ENCODE results near the gene TARP.

TARP gene

DNA sequence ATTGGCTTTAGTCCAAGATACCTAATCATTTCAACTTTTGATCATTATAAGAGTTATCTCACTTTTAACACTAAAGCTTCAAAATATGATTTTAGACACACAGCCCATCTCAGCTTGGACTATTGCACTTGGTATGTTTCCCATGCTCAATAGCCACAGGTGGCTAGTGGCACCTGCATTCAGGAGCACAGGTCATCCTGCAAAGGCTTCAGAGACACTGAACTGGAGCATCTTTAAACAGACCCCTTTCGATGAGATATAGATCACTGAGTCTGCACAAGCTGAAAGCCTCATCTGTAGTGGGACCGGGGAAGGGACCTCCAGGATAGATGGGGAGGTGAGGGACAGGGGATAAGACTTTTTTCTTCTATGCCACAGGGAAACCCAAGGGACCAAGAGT is 48.5 kb upstream of the TARP start:
- H3K79me2 ChIP-seq (ENCODE audit: low read depth): no peaks in the 10 kb centered on the region
- H2AFZ ChIP-seq (replicated peaks): no peak overlapping the region
- no peaks in the 10 kb centered on the region for H3K4me1 ChIP-seq
- no peak overlapping the region for H3K27ac Mint-ChIP-seq
- H4K20me1 ChIP-seq (ENCODE audit: low read depth): no peaks in the 10 kb centered on the region
- no peaks in the 10 kb centered on the region for H3K27me3 ChIP-seq
- peaks cover 3% of the 10 kb centered on the region for H3K27me3 Mint-ChIP-seq (ENCODE audit: insufficient read depth, low read depth)
- no peak for TF ChIP-seq EZH2phosphoT487 (IDR thresholded peaks at IDR 0.05)
- no peak for TF ChIP-seq EZH2 (IDR thresholded peaks at IDR 0.05)
- no peaks in the 10 kb centered on the region for H3K9me3 Mint-ChIP-seq
- H3K9ac ChIP-seq: no peak overlapping the region
- no peaks in the 10 kb centered on the region for H3K36me3 Mint-ChIP-seq
- H3K4me2 ChIP-seq: no peak overlapping the region
- H3K27ac ChIP-seq: no peak overlapping the region
- H3K4me3 Mint-ChIP-seq: no peak overlapping the region
- no peaks in the 10 kb centered on the region for H3F3A ChIP-seq (ENCODE audit: low read depth)
- no peaks in the 10 kb centered on the region for H3K36me3 ChIP-seq
- H3K4me1 Mint-ChIP-seq: peaks cover 6% of the 10 kb centered on the region
- DNase-seq (ENCODE audit: low spot score): no peak
- H3K9me3 ChIP-seq (ENCODE audit: low read depth): no peaks in the 10 kb centered on the region
- H3K4me3 ChIP-seq: no peak overlapping the region

GRCh38 chr7:38321515-38321944 is 48.1 kb upstream of the TARP start:
- Histone ChIP-seq H3F3A (ENCODE audit: low read depth) (no peaks in the 10 kb centered on the region), H3K79me2 (ENCODE audit: low read depth) (no peaks in the 10 kb centered on the region), H3K27me3 (no peaks in the 10 kb centered on the region), H3K9me3 (ENCODE audit: low read depth) (no peaks in the 10 kb centered on the region), H3K9ac (no peak overlapping the region), H3K4me3 (no peak overlapping the region), H3K36me3 (no peaks in the 10 kb centered on the region), H3K4me1 (no peaks in the 10 kb centered on the region), H4K20me1 (ENCODE audit: low read depth) (no peaks in the 10 kb centered on the region), H3K4me2 (no peak overlapping the region), H3K27ac (no peak overlapping the region), H2AFZ (replicated peaks) (no peak overlapping the region)
- H3K4me3 Mint-ChIP-seq: no peak overlapping the region
- peaks cover 3% of the 10 kb centered on the region for H3K27me3 Mint-ChIP-seq (ENCODE audit: insufficient read depth, low read depth)
- H3K27ac Mint-ChIP-seq: no peak overlapping the region
- H3K4me1 Mint-ChIP-seq: peaks cover 3% of the 10 kb centered on the region
- no peaks in the 10 kb centered on the region for H3K36me3 Mint-ChIP-seq
- no peaks in the 10 kb centered on the region for H3K9me3 Mint-ChIP-seq
- TF ChIP-seq, protein P1, sequence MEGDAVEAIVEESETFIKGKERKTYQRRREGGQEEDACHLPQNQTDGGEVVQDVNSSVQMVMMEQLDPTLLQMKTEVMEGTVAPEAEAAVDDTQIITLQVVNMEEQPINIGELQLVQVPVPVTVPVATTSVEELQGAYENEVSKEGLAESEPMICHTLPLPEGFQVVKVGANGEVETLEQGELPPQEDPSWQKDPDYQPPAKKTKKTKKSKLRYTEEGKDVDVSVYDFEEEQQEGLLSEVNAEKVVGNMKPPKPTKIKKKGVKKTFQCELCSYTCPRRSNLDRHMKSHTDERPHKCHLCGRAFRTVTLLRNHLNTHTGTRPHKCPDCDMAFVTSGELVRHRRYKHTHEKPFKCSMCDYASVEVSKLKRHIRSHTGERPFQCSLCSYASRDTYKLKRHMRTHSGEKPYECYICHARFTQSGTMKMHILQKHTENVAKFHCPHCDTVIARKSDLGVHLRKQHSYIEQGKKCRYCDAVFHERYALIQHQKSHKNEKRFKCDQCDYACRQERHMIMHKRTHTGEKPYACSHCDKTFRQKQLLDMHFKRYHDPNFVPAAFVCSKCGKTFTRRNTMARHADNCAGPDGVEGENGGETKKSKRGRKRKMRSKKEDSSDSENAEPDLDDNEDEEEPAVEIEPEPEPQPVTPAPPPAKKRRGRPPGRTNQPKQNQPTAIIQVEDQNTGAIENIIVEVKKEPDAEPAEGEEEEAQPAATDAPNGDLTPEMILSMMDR (IDR thresholded peaks at IDR 0.05): no peak
- TF ChIP-seq EZH2 (IDR thresholded peaks at IDR 0.05): no peak
- TF ChIP-seq EZH2phosphoT487 (IDR thresholded peaks at IDR 0.05): no peak
- no peak for DNase-seq (ENCODE audit: low spot score)

GRCh38 chr7:38321050-38321449 is 47.6 kb upstream of the TARP start:
- no peak for DNase-seq (ENCODE audit: low spot score)
- H3K27ac Mint-ChIP-seq: no peak overlapping the region
- H3K36me3 Mint-ChIP-seq: no peaks in the 10 kb centered on the region
- no peaks in the 10 kb centered on the region for H3K9me3 ChIP-seq (ENCODE audit: low read depth)
- H4K20me1 ChIP-seq (ENCODE audit: low read depth): no peaks in the 10 kb centered on the region
- H3K4me1 ChIP-seq: no peaks in the 10 kb centered on the region
- no peak overlapping the region for H3K4me3 Mint-ChIP-seq
- H3K27ac ChIP-seq: no peak overlapping the region
- H3K9ac ChIP-seq: no peak overlapping the region
- H3K27me3 Mint-ChIP-seq (ENCODE audit: insufficient read depth, low read depth): peaks cover 3% of the 10 kb centered on the region
- H3K4me2 ChIP-seq: no peak overlapping the region
- H3K36me3 ChIP-seq: no peaks in the 10 kb centered on the region
- H2AFZ ChIP-seq (replicated peaks): no peak overlapping the region
- no peak for TF ChIP-seq EZH2phosphoT487 (IDR thresholded peaks at IDR 0.05)
- TF ChIP-seq EZH2 (IDR thresholded peaks at IDR 0.05): no peak
- TF ChIP-seq, protein P1 (IDR thresholded peaks at IDR 0.05): no peak
- no peaks in the 10 kb centered on the region for H3K27me3 ChIP-seq
- no peaks in the 10 kb centered on the region for H3K9me3 Mint-ChIP-seq
- no peaks in the 10 kb centered on the region for H3K79me2 ChIP-seq (ENCODE audit: low read depth)
- H3K4me3 ChIP-seq: no peak overlapping the region
- peaks cover 3% of the 10 kb centered on the region for H3K4me1 Mint-ChIP-seq
- no peaks in the 10 kb centered on the region for H3F3A ChIP-seq (ENCODE audit: low read depth)

DNA sequence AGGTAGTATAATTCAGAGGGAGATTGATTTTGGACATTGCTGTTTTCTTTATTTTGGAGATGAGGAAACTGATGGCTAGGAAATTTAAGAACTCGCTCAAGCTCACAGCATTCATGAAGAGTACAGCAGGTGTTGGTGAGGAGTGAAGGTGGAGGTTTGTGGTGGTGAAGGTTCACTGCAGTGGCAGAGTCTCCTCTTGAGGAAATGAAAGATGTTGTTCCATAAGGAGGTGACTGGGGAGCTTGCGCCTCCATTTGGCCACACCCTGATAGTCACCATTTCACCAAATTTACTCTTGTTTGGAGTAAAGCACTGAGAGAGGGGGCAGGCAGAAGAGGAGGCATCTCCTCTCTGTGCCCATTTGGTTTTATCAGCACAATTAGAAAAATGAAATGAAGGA is 46.4 kb upstream of the TARP start:
- H3K4me3 ChIP-seq: no peak overlapping the region
- no peak overlapping the region for H3K27ac Mint-ChIP-seq
- peaks cover 3% of the 10 kb centered on the region for H3K27me3 Mint-ChIP-seq (ENCODE audit: insufficient read depth, low read depth)
- H3K4me1 ChIP-seq: no peaks in the 10 kb centered on the region
- no peak overlapping the region for H3K27ac ChIP-seq
- H3F3A ChIP-seq (ENCODE audit: low read depth): no peaks in the 10 kb centered on the region
- TF ChIP-seq EZH2 (IDR thresholded peaks at IDR 0.05) (no peak), EZH2phosphoT487 (IDR thresholded peaks at IDR 0.05) (no peak)
- TF ChIP-seq, protein P1 (IDR thresholded peaks at IDR 0.05): no peak
- no peaks in the 10 kb centered on the region for H3K27me3 ChIP-seq
- no peaks in the 10 kb centered on the region for H4K20me1 ChIP-seq (ENCODE audit: low read depth)
- no peaks in the 10 kb centered on the region for H3K36me3 ChIP-seq
- H3K4me3 Mint-ChIP-seq: no peak overlapping the region
- no peak overlapping the region for H3K4me2 ChIP-seq
- H3K4me1 Mint-ChIP-seq: peaks cover 3% of the 10 kb centered on the region
- no peaks in the 10 kb centered on the region for H3K79me2 ChIP-seq (ENCODE audit: low read depth)
- H3K36me3 Mint-ChIP-seq: no peaks in the 10 kb centered on the region
- H2AFZ ChIP-seq (replicated peaks): no peak overlapping the region
- H3K9me3 Mint-ChIP-seq: no peaks in the 10 kb centered on the region
- DNase-seq (ENCODE audit: low spot score): no peak
- no peak overlapping the region for H3K9ac ChIP-seq
- H3K9me3 ChIP-seq (ENCODE audit: low read depth): no peaks in the 10 kb centered on the region
